HG03175 (cell line): ENCODE measurements around the gene RNU1-1.
"Not testable (repeated sequence)": the region's sequence is repeated elsewhere in the genome, so short reads cannot be mapped to it uniquely, and the experiment has no call there.

Source experiments
- ATAC-seq: cut with Tn5 transposase; IDR thresholded peaks from one replicate; pipeline ENCODE4 v1.9.1; 2021; ENCODE audit warnings: mild to moderate bottlenecking, moderate library complexity; ENCODE audit not compliant: unreplicated experiment

RNU1-1 gene

DNA sequence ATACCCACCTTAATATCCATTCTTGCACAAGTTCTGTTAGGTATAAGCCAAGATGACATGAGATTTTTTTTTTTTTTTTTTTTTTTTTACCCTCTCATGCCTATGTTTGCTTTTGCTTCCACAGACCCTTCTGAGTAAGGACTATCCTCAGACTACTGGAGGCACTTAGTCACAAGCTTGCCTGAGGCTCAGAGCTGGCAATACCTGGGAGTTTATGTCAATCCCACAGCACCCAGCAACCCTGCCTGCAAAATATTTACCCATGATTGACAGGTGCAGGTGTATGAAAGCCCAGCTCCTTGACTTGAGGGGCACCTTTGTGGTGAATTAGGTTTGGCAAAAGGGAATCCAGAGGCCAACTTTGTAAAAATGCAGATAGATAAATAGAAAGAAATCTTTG lies 11.7 kb upstream of the RNU1-1 start:
- not testable (repeated sequence) for ATAC-seq

DNA sequence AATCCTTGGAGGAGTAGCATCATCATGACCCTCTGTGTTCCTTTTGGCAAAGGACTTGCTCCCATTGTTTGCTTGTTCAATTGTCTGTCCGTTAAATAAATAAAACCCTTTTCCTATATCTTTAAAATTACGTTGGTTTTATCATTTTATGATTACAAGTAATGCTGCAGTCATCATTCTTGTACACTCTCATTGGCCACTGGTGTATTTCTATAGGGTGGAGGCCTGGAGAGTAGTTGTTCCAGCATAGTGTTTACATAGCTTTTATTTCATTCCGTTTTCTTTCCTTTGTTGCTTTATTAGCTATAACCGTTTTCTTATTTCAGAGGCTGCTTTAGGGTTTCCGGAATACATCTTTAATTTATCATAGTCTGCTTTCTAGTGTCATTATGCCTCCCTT lies 7.6 kb upstream of the RNU1-1 start:
- not testable (repeated sequence) for ATAC-seq

DNA sequence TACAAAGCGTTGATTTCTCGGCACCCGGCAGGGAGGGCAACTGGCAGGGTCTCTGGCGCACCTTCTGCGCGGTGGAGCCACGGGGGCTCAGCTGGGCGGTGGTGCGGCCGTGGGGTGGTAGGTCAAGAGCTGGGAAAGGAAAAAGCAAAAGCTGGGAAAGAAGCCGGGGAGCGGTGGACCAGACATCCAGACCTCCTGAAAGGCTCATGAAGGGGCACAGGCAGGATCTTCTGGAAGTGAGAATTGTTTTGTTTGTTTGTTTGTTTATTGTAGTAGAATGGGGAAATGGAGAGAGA lies 7.2 kb upstream of the RNU1-1 start:
- ATAC-seq: no peak

DNA sequence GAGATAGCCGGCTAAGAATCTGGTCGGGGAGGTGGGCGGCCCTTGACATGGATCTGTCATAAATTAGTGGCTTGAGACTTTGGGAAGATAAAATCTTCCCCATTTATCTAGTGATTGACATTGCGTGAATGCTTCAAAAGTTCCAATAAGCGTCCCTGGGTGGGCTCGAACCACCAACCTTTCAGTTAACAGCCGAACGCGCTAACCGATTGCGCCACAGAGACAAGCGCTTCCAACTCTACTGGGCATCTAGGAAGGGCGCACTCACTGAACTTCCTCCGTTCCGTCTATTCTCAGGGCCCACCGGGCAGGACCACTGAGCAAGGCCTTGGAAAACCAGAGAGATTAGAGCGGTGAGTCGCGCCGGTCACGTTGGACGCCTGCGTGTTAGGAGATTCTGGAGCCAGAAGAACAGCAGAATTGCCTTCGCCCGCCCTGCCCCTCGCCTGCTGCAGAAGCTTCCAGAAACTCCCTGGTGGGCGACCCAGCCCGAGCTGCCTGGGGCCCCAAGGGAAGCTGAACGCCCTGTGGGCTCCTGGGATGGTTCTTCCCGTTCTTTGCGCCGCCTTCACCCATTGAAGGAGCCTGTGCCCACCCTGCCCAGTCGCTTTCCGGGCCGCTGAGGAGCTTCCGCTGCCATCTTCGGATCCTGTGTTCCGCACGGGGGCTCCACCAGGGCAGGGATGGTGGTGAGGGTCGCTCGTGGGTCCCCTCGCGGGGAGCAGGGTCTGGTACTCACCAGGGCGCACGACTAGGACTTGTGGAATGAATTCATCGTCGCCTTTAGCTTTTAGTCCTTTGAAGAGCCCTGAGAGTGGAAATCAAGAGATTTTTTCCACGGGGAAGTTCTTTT lies 6.6 kb upstream of the RNU1-1 start:
- not testable (repeated sequence) for ATAC-seq

DNA sequence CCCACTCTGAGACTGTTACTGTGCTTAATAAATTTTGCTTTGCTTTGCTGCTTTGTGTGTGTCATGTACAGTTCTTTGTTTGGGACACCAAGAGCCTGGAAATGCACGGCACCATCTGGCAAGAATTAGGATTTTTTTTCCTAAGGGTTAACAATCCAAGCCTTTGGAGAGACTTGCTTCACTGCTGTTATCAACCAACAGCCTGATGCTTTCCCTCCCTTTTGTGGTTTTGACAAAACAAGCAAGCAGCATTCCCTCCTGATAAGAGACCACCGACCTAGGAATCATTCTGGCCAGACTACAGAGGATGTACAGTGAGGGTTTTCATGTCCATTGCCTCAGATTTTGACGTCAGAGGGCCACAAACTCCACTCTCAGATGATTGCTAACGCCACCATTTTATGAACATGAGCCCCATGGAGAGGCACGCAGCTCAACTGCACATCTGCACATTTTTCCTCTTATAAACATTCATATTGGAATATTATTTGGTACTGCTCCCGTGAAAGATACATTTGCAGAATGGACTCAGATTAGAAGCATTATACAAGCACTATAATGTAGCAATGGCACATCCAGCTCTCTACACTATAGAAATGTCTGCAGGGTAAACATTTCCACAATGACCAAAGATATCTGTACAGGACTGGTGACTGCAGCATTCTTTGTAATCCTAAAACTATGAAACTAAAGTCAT lies 5.3 kb upstream of the RNU1-1 start:
- ATAC-seq: not testable (repeated sequence)

DNA sequence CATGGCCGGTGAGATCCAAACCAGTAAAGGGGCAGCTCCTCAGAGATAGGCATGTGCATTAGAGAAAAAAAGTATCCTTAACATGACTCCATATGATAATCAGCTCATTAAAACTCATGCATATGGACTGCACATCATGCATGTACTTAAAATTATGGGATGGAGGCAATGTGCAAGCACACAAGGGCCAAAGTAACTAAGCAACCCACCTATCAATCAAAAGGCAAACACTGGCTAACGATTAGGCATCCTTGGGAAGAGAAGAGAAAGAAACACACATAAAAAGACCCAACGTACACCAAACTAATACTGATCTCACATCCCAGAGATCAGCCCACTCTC lies 4.8 kb upstream of the RNU1-1 start:
- not testable (repeated sequence) for ATAC-seq

DNA sequence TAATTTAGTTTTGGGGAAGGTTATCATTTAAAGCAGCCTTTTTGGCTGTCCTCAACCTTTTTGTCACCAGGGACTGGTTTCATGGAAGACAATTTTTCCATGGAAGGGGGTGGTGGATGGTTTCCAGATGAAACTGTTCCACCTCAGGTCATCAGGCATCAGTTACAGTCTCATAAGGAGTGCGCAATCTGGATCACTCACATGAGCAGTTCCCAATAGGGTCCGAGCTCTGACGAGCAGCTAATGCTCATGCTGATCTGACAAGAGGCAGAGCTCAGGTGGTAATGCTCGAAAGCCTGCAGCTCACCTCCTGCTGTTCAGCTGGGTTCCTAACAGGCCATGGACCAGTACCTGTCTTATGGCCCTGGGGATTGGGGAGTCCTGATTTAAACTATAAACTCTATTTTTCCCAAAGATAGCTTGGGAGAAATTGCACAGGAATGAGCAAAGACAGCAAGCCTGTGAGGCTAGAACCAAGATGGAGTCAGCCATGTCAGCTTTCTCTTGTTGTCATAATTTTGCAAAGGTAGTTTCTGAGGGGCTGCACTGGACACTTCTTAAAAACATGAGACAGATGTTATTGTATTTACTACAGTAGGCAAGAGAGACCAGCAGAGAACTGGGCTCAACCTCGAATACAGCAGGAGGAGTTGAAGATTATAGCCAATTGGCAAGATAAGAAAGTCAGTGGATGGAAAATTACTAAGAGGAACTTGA lies 2.8 kb upstream of the RNU1-1 start:
- ATAC-seq: not testable (repeated sequence)

DNA sequence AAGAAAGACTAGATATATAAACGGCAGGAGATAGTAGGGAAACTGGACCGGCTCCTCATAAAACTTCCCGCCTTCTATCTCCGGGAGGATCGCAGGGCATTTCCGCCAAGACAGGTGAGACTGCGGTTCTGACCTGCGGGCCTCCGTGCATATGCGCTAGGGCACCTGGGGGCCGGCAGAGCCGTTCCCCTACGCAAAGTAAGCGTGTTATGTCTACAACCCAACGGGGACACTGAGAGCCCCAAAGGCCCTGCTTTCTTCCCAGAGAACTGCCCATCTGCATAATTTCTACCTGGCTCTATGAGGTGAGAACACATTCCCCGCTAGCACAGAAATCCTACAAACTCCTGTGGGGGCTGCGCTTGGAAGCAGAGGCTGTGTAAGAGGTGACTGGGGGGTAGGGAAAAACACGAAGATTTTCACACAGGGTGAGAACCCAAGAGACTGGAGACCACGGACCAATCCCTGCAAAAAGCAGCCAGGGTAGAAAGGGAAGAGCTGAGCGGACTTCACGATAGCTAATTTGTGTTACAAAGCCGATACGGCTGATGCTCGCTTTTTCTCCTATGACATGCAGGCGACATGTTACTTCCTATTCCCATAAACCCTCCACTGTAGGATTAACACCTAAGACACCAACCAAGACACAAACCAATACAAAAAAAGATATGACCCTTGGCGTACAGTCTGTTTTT lies 526 bp downstream of the RNU1-1 start:
- peak; percentile 98 for ATAC-seq

DNA sequence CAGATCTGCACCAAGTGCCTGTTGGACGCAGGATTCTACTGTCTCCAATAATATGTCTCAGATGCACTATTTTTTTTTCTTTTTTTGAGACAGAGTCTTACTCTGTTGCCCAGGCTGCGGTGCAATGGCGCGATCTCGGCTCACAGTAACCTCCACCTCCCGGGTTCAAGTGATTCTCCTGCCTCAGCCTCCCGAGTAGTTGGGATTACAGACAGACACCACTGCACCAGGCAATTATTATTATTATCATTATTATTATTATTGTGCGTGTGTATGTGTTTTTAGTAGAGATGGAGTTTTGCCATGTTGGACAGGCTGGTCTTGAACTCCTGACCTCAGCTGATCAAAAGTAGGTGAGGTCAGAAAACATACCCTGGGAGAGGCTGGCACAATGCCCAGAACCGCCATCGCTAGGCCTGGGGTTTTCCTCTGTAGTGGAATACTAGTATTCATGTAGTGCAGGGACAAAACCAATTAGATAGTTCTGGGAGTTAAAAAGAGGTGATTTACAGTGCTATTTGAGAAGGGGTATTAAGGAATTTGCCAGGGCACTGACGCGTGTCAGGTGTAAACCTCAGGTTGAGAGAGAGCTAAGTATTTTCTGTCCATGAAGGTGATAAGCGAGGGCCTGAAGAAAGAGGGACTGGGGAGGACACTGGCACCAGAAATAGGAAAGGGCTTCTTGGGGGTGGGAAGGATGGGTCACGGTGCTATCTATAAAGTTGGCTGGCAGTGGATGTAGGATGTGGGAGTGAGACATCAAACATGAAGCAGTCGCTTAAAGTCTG lies 1.3 kb downstream of the RNU1-1 start:
- not testable (repeated sequence) for ATAC-seq

DNA sequence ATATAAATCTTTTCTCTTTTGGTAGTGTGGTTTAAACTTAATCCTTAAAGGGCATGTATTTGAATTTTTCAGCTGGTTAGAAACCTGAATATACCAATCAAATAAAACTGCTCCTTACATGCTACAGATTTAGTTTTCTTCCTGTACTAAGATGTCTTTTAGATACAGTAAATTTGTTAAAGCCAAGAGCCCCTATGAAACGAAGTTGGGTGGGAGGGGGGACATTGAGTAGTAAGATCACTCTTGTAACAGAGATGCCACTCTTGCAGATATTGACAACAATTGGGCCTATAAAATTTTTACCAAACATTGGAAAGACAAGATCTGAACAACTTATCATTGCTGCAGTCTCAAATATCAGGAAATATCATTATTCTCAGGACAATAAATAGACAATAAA lies 2.2 kb downstream of the RNU1-1 start:
- not testable (repeated sequence) for ATAC-seq

DNA sequence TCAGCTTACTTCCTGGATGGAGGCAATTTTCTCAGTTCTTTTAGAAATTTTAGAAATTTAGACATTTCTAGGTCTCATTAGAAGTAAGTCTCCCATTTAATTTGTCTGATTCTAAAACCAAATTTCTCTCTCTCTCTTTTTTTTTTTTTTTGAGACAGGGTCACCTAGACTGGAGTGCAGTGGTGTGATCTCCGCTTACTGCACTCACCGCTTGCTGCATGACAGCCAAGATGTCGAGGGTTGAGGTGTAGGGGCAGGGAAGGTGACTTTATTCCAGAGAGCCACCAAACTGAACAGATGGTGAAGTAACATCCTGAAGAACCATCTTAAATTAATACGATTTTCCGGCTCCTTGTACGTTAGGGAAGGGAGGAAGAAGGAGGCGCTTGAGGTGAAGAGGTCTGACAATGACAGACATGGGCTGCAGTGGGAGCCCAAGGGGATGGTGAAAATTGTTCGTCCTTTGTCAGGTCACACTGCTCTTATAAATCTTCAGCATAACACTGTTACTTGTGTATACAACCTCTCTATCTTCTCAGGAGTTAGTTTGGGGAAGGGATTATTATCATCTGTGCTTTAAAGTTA lies 5.1 kb downstream of the RNU1-1 start:
- not testable (repeated sequence) for ATAC-seq

DNA sequence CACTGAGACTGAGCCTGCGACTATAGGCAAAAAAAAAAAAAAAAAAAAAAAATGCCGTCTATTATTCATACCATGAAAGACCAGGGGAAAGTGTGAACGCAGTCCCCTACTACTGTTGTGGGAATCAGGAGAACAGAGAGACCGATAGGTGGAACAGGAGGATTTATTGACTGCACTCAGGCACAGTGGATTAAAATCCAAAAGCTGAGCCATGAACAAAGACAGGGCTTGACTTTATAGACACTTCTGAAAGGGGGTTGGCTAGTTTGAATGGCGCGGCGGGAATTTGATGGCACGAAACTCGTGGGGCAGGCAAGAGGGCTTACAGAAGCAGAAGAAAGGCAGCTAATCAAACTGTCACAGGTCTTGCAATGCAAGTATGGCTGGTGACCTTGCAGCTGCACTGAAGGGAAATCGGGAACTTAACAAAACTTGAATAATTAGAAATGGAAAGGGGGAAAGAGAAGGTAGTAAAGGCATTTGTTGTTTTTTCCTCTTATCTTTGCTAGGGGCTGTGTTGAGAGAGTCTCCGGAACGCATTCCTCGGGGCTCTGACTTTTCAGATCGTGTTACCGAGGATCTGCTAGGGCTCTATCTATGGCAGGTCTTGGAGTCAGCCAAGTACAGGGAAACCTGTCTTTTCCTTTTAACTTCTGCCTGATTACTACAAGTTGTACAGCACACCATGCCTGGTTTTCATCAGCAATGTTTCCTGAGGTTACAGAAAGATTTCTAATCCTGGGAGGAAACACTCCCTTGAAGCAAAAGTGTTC lies 7.5 kb downstream of the RNU1-1 start:
- ATAC-seq: not testable (repeated sequence)

DNA sequence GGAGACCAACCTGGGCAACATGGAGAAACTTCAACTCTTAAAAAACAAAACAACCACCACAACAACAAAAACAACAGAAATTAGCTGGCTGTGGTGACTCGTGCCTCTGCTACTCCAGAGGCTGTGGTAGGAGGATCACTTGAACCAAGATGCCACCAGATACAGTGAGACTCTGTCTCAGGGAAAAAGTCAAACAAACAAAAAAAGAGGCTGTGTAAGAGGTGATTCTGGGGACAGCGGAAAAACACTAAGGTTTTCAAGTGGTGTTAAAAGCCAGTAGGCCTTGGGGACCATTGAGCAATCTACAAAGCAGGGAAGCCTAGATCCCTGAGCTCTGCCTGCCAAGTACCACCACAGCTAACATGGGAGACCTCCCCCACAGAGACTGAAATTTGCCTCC lies 8.2 kb downstream of the RNU1-1 start:
- ATAC-seq: not testable (repeated sequence)

DNA sequence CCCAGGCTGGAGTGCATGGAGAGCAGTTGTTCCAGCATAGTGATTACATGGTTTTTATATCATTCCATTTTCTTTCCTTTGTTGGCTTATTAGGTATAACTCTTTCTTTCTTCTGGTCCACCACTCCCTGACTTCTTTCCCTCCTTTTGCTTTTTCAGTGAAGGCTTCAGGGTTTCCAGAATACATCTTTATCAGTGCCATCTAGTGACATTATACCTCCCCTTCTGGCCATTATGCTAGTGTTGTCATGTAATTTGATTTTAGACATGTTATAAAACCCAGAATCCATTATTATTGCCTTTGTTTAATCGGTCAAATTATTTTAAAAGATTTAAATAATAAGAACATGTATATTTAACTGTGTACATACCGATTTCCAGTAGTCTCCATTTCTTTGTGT lies 10.6 kb downstream of the RNU1-1 start:
- ATAC-seq: no peak

DNA sequence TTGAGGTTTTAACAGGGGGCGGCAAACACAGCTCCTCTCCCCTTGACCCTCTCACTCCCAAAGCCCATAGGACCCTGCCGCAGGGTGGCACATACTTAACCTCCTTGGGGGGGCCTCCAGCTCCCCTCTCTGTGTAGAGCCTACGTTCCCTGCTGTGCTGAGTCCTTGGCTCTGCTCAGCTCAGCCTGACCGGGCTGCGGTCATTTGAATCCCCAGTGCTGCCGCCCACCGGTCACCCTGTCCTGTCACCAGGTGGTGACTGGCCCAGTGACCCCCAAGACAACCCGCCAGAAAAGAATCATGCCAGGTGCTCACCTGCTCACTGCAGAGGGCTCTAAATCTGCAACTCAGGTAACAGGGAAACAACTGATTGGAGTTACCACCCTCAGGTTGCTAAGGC lies 12.6 kb downstream of the RNU1-1 start:
- not testable (repeated sequence) for ATAC-seq

DNA sequence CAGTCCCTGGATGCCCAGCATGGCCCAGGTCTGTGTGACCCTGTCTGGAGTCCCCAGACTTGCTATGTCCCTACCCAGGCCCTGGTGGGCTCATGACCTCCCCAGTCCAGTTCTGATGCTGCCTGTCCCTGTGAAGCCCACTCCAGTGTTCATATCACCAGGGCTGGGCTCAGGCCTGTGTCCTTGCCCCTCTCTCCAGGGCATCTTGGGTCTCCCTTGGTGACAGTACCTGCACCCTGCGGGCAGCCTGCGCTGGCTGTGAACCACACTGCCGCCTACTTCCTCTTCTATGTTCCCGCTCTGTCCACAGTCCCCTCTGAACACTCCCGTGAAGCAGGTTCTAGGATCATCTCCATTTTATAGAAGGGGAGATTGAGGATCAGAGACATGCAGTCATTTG lies 13.1 kb downstream of the RNU1-1 start:
- ATAC-seq: not testable (repeated sequence)

DNA sequence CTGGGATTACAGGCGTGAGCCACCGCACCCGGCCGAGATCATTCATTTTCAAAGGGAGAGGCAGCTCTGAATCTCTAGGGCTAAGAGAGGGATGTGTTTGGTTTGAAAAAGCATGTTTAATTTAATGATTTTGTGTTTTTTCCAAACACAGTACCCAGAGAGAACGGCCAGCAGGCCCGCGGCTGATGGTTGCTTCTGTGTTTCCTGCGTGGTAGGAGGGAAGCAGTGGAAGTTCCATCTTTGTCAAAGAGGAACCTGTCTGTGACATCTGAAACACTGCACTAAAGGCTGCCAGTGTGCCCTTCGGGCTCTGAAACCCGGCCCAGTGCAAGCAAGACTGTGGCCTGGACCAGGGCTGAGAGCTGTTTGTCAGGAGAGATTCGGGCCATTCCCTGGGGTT lies 13.6 kb downstream of the RNU1-1 start:
- not testable (repeated sequence) for ATAC-seq

DNA sequence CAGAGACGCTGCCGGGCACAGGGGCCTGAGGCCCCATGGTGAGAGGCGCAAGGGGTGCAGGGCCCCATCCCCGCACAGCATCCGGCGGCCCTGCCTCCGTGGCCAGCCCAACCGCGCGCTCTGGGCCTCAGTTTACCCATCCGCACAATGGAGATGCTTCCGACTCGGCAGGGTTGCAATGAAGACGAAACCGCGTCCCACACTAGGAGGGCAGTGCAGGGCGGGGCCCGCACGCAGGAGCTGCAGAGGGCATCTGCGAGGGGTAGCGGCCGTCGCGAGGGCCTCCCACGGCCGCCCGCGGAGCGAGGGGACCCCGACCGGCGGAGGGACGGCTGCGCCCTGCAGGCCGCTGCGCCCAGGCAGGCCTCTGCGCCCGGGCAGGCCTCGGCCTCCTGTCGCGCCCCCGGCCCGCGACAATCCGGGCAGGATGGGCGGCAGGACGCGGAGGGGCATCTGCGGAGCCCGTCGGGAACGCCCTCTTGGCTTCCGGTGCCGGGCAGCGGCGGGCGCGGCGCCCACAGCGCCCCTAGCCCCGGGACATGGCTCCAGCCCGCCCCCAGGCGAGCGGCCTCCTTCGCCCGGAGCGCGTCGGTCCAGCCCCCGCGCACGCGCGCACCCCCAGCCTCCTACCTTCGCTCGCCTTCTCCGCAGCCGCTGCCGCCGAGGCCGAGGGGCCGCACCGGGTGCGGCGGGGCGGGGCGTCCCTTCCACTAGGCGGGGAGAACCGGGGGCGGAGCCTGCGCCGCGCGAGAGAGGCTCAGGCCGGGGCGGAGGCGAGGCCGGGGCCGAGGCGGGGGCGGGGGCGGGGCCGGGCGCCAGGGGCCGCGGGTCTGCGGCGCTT lies 15.3 kb downstream of the RNU1-1 start:
- peak; percentile 92 for ATAC-seq
